Stimulated activated CD8-positive, alpha-beta memory T cell treated with anti-CD3 and anti-CD28 coated beads, Interleukin-7, amount 100 ng/mL, for 24 hours (primary cell): ENCODE data around the gene SUPV3L1.

Experiments
- DNase-seq: peaks from one replicate; pipeline ENCODE4 v3.0.0-alpha.2; 2020; ENCODE audit warnings: low read depth

SUPV3L1 gene

GRCh38 chr10:69208761-69209160 is 28.7 kb downstream of the SUPV3L1 start:
- DNase-seq: no peak

GRCh38 chr10:69209787-69210484 is 29.9 kb downstream of the SUPV3L1 start:
- DNase-seq: no peak

DNA sequence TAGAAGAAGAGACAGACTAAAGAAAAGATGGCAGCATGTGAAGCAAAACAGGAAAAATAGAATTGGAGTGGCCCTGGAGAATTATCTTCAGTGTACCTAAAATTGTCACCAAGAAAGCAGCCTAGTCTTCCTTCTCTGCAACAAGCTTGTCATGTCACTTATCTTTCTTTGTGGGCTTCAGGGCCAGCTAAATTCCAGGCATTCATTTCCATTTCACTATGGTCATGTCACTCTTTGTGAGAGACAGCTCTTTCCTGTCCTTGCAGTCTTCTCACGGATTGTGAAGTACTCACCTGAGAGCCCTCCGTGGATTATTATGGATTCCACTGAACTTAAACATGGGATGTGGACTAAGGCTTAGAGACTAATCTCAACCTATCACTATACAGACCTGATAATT is 31.1 kb downstream of the SUPV3L1 start:
- no peak for DNase-seq

DNA sequence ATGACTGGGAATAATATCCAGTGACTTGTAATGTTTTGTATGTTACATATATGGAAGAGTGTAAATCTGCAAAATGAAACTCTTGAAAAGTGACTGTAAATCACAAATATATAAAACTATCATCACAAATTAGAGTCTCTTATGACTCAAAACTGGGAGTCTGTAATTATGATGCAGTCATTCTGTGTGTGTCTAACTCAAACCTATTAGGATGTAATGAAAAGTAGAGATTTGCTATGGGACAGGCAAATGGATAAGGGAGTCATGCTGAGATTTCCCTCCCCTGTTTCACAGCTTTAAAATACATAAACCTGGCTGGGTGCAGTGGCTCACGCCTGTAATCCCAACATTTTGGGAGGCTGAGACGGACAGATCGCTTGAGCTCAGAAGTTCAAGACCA is 31.5 kb downstream of the SUPV3L1 start:
- no peak for DNase-seq

DNA sequence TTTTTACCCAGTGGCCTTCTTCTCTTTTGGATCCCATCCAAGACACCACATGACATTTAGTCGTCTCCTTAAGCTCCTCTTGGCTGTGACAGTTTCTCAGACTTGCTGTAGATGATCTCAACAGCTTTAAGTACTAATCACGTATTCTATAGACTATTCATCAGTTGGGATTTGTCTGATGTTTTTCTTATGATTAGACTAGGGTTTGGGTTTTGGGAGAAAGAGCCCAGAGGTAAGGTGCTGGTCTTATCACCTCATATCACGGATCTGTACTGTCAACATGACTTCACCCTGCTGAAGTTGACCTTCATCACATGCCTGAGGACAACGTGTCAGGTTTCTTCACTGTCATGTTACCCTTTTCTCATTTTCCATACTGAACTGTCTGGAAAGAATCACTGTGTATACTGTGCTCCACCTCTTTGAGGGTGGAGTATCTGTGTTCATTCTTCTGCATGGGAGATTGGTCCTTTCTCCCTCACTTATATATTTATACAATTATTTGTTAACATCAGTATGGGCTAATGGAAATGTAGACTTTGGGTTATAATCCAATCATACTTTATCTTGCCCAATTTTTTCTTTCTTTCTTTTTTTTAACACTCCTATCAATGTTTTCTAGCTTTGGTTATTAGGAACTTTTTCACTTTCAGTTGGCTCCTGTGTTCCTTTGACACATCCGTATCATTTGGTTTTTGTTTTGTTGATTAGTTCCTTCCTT is 33.7 kb downstream of the SUPV3L1 start:
- DNase-seq: no peak

DNA sequence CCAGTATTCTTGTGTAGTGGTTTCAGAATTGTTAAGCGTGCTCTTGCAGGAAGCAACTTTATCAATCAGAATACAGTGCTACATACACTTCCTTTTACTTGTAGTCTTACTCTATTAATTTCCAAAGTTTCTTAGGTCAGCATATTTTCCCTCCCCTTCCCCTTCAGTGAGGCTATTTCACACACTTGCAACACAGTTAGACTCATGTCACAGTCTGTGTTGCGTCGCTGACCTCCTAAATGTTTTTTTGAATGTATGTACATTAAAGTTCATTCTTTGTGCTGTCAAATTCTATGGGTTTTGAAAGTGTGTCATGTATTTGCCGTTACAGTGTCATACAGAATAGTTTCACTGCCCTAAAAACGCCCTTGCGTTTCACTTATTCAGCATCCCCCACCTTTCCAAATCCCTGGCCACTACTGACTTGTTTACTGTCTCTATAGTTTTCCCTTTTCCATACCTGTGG is 34.7 kb downstream of the SUPV3L1 start:
- DNase-seq: no peak

- no peak for DNase-seq
Measured at GRCh38 chr10:69215405-69216171, 35.6 kb downstream of the SUPV3L1 start.

DNA sequence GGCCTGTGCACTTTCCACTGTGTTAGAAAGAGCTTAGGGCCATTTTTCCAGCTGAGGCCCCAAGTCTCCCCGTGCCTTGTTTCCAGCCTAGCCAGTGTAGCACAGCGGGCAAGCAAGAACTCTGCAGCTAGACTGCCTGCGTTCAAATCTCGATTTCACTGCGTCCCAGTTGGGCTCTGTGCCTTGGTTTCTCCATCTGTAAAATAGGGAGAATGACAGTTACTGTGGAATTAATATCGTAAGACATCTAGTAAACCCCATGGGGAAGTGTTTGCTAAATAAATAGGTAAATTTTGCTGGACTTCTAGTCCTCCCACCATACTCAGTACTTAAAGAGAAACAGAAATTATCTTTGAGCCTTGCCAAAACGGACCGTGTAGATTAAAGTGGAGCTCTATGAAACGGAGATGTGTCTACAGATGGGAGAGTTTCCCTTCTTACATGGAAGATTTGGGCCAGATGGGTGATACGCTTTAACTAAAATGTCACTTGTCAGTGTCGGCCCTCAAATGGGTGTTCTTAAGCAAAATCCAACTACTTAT is 36.6 kb downstream of the SUPV3L1 start:
- DNase-seq: no peak

DNA sequence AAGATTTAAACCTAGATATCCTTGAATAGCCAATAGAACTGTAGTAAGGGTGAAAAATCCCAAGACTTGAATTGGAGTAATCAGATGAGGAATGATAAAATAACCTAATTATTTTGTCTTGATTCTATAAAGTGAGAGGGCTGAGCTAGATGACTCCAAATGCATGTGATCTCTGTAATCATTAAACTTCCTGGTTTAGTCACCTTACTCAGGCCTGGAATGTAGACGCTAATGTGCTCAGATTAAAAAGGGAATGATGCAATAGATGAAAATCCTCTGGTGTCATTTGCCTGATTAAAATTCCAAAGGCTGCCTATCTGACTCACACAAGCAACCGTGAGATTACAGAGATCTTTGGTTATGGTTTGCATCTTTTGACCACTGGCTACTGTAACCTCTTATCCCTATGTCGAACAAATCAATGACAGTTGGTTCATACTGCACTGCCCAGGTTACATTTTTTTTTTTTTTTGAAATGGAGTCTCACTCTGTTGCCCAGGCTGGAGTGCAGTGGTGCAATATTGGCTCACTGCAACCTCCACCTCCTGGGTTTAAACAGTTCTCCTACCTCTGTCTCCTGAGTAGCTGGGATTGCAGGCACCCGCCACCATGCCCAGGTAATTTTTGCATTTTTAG is 37.2 kb downstream of the SUPV3L1 start:
- no peak for DNase-seq

DNA sequence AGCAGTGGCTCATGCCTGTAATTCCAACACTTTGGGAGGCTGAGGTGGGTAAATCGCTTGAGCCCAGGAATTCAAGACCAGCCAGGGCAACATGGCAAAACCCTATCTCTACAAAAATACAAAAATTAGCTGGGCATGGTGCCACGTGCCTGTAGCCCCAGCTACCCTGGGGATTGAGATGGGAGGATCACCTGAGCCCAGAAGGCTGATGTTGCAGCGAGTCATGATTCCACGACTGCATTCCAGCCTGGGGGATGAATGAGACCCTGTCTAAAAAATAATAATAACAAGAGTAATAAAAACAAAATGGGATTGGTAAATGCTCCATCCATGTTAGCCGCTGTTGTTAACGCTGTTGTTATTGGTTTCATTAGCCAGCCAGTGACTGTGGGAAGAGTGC is 38.8 kb downstream of the SUPV3L1 start:
- DNase-seq: no peak

DNA sequence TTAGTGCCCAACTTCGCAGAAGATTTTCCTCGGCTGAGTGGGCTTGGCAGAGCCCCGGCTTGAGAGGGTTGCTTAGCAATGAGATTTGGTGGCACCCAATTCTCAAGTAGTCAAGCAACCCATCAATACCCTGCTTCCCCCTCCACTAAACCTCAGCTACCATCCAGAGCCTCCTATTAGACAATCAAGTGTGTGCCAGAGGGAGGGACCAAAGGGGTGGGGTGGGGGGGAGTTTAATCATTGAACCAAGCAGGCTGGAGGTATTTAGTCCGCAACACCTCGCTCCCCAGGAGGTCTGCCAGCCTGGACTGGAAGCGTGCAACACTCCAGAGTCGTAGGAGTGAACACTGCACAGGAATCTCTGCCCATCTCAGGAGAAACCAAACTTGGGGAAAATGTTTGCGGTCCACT is 40.0 kb downstream of the SUPV3L1 start, which contains the start of gene HKDC1:
TSS of gene HKDC1 (plus strand) at position 292 of the 411 bp plus-strand sequence. CDS start at position 396, 104 bp downstream.
- no peak for DNase-seq

DNA sequence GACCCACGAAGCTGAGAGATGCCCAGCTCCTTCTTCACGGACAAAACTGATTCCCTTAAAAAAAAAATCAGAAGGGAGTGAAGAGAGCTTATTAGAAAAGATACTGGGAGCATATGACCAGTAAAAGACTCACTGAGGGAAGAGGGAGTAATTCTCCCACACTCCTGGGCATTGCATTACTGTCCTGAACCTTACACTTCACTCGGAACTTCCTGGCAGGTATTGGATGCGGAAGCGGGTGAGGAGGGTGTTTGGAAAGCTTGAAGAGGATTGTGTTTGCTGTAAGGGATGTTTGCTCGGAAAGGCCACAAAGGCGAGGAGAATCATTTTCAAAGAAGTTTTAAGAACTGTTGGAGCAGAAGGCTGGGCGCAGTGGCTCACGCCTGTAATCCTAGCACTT is 40.5 kb downstream of the SUPV3L1 start:
- DNase-seq: no peak

DNA sequence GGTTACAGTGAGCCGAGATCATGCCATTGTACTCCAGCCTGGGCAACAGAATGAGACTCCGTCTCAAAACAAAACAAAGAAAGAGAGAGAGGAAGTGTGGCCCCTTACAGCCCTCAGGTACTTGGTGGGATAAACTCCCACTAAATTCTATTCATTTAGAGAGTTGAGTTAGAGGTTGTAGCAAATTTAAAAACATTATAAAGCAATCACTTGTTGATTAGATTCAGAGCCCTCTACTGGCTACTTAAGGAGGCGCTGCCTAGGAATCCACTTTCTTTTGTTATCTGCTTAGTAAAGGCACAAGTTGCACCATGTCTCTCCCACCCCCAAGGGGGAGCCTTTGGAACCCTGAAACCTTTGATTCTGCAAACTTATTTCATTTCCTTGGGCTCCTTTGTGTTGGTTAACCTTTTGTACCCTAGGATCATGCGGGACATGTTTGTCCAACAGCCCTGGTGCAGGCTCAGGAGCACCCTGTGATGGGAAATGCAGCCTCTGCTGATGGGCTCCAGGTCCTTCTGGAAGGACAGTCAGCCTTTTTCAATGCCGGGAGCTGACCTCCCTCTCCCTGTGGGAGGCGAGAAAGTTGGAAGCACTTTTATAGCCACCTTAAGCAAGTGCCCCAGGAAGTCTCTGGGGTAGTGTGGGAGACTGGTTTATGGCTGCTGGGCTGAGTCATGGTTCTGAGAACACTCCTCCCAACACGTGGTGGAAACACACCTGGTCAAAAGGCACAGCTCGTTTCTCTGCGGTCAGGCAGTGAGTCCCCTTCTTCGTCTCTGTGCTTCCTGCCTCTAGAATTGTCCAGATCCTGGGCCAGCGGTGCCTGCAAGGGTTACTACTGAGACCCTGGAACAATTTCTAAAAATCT is 42.4 kb downstream of the SUPV3L1 start:
- peak; percentile 43 for DNase-seq

- DNase-seq: no peak
Measured at GRCh38 chr10:69223028-69223342, 43.0 kb downstream of the SUPV3L1 start.

DNA sequence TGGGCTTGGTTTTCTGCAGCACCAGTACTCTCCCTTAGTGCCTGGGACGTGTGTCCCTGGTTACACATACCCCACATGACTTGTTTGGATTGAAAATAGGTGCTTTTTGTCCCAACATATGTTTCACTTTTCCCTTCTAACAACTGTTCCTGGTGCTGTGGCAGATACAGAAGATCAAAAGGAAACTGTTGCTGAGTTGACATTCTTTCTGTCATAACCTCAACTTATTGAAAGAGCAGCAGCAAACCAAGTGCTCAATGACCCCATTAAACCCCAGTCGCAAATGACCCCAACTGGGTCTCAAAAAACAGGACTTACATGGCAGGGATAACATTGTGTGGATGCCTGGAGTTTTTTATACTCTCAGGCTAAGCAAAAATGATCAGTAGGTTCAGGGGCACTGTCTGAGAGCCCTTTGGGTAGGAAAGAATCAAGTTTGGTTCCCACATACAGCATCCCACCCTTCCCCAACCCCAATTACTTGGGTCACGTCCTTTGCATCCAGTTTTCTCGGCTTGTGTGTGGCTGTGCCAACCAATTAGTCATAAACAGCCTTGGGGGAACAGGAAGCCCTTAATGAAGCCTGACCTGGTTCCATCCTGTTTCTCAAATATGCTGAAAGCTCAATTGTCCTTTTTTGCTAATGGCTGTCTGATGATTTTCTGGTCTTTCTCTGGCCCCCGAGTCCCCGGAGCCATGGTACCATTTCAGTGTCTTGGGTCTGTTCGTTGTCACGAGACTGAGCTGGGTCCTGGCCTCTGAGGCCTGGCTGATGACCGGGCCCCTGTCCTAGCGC is 45.0 kb downstream of the SUPV3L1 start:
- DNase-seq: no peak

GRCh38 chr10:69225681-69226080 is 45.6 kb downstream of the SUPV3L1 start:
- no peak for DNase-seq

DNA sequence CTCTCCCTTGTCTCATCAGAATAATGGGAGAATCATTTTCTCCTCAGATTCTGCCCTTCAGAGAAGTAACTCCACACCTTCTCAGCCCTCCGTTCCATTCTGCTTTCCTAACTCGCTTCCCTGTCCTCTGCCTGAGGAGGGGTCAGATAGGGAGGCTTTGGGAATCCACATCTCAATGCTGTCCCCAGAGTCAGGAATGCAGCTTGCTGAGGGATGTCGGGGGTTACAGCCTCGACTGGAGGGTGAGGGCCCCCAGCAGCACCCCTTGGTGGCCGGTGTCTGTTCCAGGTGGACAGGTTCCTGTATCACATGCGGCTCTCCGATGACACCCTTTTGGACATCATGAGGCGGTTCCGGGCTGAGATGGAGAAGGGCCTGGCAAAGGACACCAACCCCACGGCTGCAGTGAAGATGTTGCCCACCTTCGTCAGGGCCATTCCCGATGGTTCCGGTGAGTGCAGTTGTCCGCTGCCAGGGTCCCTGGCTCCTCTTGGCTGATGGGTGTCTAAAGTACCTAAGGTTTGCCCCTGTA is 47.0 kb downstream of the SUPV3L1 start:
- DNase-seq: no peak

- no peak for DNase-seq
Measured at GRCh38 chr10:69228151-69228550, 48.1 kb downstream of the SUPV3L1 start.

DNA sequence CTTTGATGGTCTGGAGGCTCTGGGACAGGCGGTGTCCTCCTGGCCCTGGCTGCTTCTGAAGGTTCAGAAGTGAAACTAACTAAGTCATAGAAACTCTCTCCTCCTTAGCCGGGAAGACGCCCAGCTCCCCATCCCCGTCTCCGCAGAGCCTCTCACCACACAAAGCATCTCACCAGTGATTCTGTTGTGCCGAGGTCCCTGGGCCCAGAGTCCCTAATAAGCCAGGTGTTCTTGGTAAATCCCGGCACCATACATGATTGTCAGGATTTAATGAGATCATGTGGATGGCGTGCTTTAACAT is 49.5 kb downstream of the SUPV3L1 start:
- DNase-seq: no peak

DNA sequence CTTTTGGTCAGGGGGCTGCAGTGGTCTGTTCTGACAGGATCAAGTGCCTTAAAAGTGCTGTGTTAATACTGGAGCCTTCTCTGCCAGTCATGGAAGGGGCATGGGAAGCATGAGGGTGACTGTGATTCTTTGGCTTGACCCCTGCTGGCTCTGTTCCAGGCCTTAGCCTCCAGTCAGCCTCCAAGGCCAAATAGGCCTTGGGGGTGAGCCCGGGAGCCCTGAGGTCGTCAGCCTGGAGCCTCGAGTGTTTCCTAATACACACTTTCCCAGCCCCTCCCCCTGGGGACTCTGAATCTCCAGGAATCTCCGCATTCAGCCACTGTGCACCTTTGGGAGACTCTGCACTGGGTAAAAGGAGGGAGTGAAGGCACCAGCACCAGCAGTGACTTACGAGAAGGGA is 50.1 kb downstream of the SUPV3L1 start:
- DNase-seq: no peak
